Measurements from ENCODE around the gene LNPK.
"Not testable (repeated sequence)": the region's sequence is repeated elsewhere in the genome, so short reads cannot be mapped to it uniquely, and the experiment has no call there.

The LNPK gene

GRCh38 chr2:175935289-175936181 lies 66.5 kb downstream of the LNPK start:
- peaks cover 16% of the 10 kb centered on the region for H3K36me3 ChIP-seq (ENCODE audit: control insufficient read depth, insufficient read depth, low read length)
- no peaks in the 10 kb centered on the region for H3K27me3 ChIP-seq (ENCODE audit: control insufficient read depth, insufficient read depth, low read length)
- no peak overlapping the region for H3K9ac ChIP-seq (ENCODE audit: low read depth, low read length)
- H3K9me3 ChIP-seq (ENCODE audit: control insufficient read depth, insufficient read depth, low read length): no peaks in the 10 kb centered on the region
- no peak overlapping the region for H3K4me3 ChIP-seq (ENCODE audit: low read depth, low read length)
- no peak overlapping the region for H3K27ac ChIP-seq (ENCODE audit: low read depth, low read length)
- no peaks in the 10 kb centered on the region for H3K4me1 ChIP-seq (ENCODE audit: control insufficient read depth, insufficient read depth, low read length)

- Histone ChIP-seq H3K27ac (ENCODE audit: low read depth, low read length) (no peak overlapping the region), H3K36me3 (ENCODE audit: control insufficient read depth, insufficient read depth, low read length) (peaks cover 16% of the 10 kb centered on the region), H3K4me3 (ENCODE audit: low read depth, low read length) (no peak overlapping the region), H3K27me3 (ENCODE audit: control insufficient read depth, insufficient read depth, low read length) (no peaks in the 10 kb centered on the region), H3K4me1 (ENCODE audit: control insufficient read depth, insufficient read depth, low read length) (no peaks in the 10 kb centered on the region), H3K9ac (ENCODE audit: low read depth, low read length) (no peak overlapping the region), H3K9me3 (ENCODE audit: control insufficient read depth, insufficient read depth, low read length) (no peaks in the 10 kb centered on the region)
Measured at GRCh38 chr2:175932675-175933074, 69.4 kb downstream of the LNPK start.

GRCh38 chr2:175931805-175932204 lies 70.3 kb downstream of the LNPK start:
- peaks cover 16% of the 10 kb centered on the region for H3K36me3 ChIP-seq (ENCODE audit: control insufficient read depth, insufficient read depth, low read length)
- H3K4me3 ChIP-seq (ENCODE audit: low read depth, low read length): no peak overlapping the region
- no peak overlapping the region for H3K27ac ChIP-seq (ENCODE audit: low read depth, low read length)
- no peaks in the 10 kb centered on the region for H3K4me1 ChIP-seq (ENCODE audit: control insufficient read depth, insufficient read depth, low read length)
- H3K27me3 ChIP-seq (ENCODE audit: control insufficient read depth, insufficient read depth, low read length): no peaks in the 10 kb centered on the region
- no peaks in the 10 kb centered on the region for H3K9me3 ChIP-seq (ENCODE audit: control insufficient read depth, insufficient read depth, low read length)
- H3K9ac ChIP-seq (ENCODE audit: low read depth, low read length): no peak overlapping the region

GRCh38 chr2:175930504-175930903 lies 71.6 kb downstream of the LNPK start:
- Histone ChIP-seq H3K27ac (ENCODE audit: low read depth, low read length) (no peak overlapping the region), H3K27me3 (ENCODE audit: control insufficient read depth, insufficient read depth, low read length) (no peaks in the 10 kb centered on the region), H3K4me3 (ENCODE audit: low read depth, low read length) (no peak overlapping the region), H3K4me1 (ENCODE audit: control insufficient read depth, insufficient read depth, low read length) (no peaks in the 10 kb centered on the region), H3K36me3 (ENCODE audit: control insufficient read depth, insufficient read depth, low read length) (peaks cover 9% of the 10 kb centered on the region), H3K9me3 (ENCODE audit: control insufficient read depth, insufficient read depth, low read length) (no peaks in the 10 kb centered on the region), H3K9ac (ENCODE audit: low read depth, low read length) (no peak overlapping the region)

- Histone ChIP-seq H3K9ac (ENCODE audit: low read depth, low read length) (no peak overlapping the region), H3K27me3 (ENCODE audit: control insufficient read depth, insufficient read depth, low read length) (no peaks in the 10 kb centered on the region), H3K4me3 (ENCODE audit: low read depth, low read length) (no peak overlapping the region), H3K36me3 (ENCODE audit: control insufficient read depth, insufficient read depth, low read length) (peaks cover 4% of the 10 kb centered on the region), H3K27ac (ENCODE audit: low read depth, low read length) (no peak overlapping the region), H3K4me1 (ENCODE audit: control insufficient read depth, insufficient read depth, low read length) (no peaks in the 10 kb centered on the region), H3K9me3 (ENCODE audit: control insufficient read depth, insufficient read depth, low read length) (no peaks in the 10 kb centered on the region)
Measured at GRCh38 chr2:175929850-175930249, 72.2 kb downstream of the LNPK start.

GRCh38 chr2:175926272-175926671 lies 75.8 kb downstream of the LNPK start:
- Histone ChIP-seq H3K27me3 (ENCODE audit: control insufficient read depth, insufficient read depth, low read length) (no peaks in the 10 kb centered on the region), H3K4me1 (ENCODE audit: control insufficient read depth, insufficient read depth, low read length) (no peaks in the 10 kb centered on the region), H3K4me3 (ENCODE audit: low read depth, low read length) (no peak overlapping the region), H3K36me3 (ENCODE audit: control insufficient read depth, insufficient read depth, low read length) (no peaks in the 10 kb centered on the region), H3K27ac (ENCODE audit: low read depth, low read length) (no peak overlapping the region), H3K9me3 (ENCODE audit: control insufficient read depth, insufficient read depth, low read length) (no peaks in the 10 kb centered on the region), H3K9ac (ENCODE audit: low read depth, low read length) (no peak overlapping the region)

- Histone ChIP-seq H3K9me3 (ENCODE audit: control insufficient read depth, insufficient read depth, low read length) (no peaks in the 10 kb centered on the region), H3K27ac (ENCODE audit: low read depth, low read length) (no peak overlapping the region), H3K4me1 (ENCODE audit: control insufficient read depth, insufficient read depth, low read length) (no peaks in the 10 kb centered on the region), H3K4me3 (ENCODE audit: low read depth, low read length) (no peak overlapping the region), H3K9ac (ENCODE audit: low read depth, low read length) (no peak overlapping the region), H3K27me3 (ENCODE audit: control insufficient read depth, insufficient read depth, low read length) (no peaks in the 10 kb centered on the region), H3K36me3 (ENCODE audit: control insufficient read depth, insufficient read depth, low read length) (no peaks in the 10 kb centered on the region)
Measured at GRCh38 chr2:175922160-175922559, 79.9 kb downstream of the LNPK start.

- no peaks in the 10 kb centered on the region for H3K4me1 ChIP-seq (ENCODE audit: control insufficient read depth, insufficient read depth, low read length)
- H3K27me3 ChIP-seq (ENCODE audit: control insufficient read depth, insufficient read depth, low read length): no peaks in the 10 kb centered on the region
- H3K27ac ChIP-seq (ENCODE audit: low read depth, low read length): no peak overlapping the region
- H3K9me3 ChIP-seq (ENCODE audit: control insufficient read depth, insufficient read depth, low read length): no peaks in the 10 kb centered on the region
- no peaks in the 10 kb centered on the region for H3K36me3 ChIP-seq (ENCODE audit: control insufficient read depth, insufficient read depth, low read length)
- H3K4me3 ChIP-seq (ENCODE audit: low read depth, low read length): no peak overlapping the region
- no peak overlapping the region for H3K9ac ChIP-seq (ENCODE audit: low read depth, low read length)
Measured at GRCh38 chr2:175918935-175919334, 83.1 kb downstream of the LNPK start.

GRCh38 chr2:175914846-175915245 lies 87.2 kb downstream of the LNPK start:
- no peaks in the 10 kb centered on the region for H3K9me3 ChIP-seq (ENCODE audit: control insufficient read depth, insufficient read depth, low read length)
- no peaks in the 10 kb centered on the region for H3K4me1 ChIP-seq (ENCODE audit: control insufficient read depth, insufficient read depth, low read length)
- H3K4me3 ChIP-seq (ENCODE audit: low read depth, low read length): no peak overlapping the region
- H3K27me3 ChIP-seq (ENCODE audit: control insufficient read depth, insufficient read depth, low read length): no peaks in the 10 kb centered on the region
- no peak overlapping the region for H3K27ac ChIP-seq (ENCODE audit: low read depth, low read length)
- H3K9ac ChIP-seq (ENCODE audit: low read depth, low read length): no peak overlapping the region
- H3K36me3 ChIP-seq (ENCODE audit: control insufficient read depth, insufficient read depth, low read length): no peaks in the 10 kb centered on the region

- not testable (repeated sequence) for H3K4me1 ChIP-seq (ENCODE audit: control insufficient read depth, insufficient read depth, low read length); H3K27me3 ChIP-seq (ENCODE audit: control insufficient read depth, insufficient read depth, low read length); H3K9me3 ChIP-seq (ENCODE audit: control insufficient read depth, insufficient read depth, low read length); H3K9ac ChIP-seq (ENCODE audit: low read depth, low read length); H3K36me3 ChIP-seq (ENCODE audit: control insufficient read depth, insufficient read depth, low read length); H3K4me3 ChIP-seq (ENCODE audit: low read depth, low read length); H3K27ac ChIP-seq (ENCODE audit: low read depth, low read length)
Measured at GRCh38 chr2:175913849-175914743, 88.0 kb downstream of the LNPK start.

GRCh38 chr2:175913267-175913666 lies 88.8 kb downstream of the LNPK start:
- H3K27ac ChIP-seq (ENCODE audit: low read depth, low read length); H3K4me1 ChIP-seq (ENCODE audit: control insufficient read depth, insufficient read depth, low read length); H3K9me3 ChIP-seq (ENCODE audit: control insufficient read depth, insufficient read depth, low read length); H3K27me3 ChIP-seq (ENCODE audit: control insufficient read depth, insufficient read depth, low read length); H3K9ac ChIP-seq (ENCODE audit: low read depth, low read length); H3K36me3 ChIP-seq (ENCODE audit: control insufficient read depth, insufficient read depth, low read length); H3K4me3 ChIP-seq (ENCODE audit: low read depth, low read length): not testable (repeated sequence)

Data from HUES48 (cell line).